H1 (cell line): ENCODE data around the gene ISOC2.

Source experiments
- BRCA1 ChIP-seq: IDR thresholded peaks from 2 replicates; pipeline ENCODE4 v1.6.1; 2012; ENCODE audit warnings: low read depth, low read length, improper control_type of control experiment
- CHD2 ChIP-seq: IDR thresholded peaks from 2 replicates; pipeline ENCODE4 v1.6.1; 2012; ENCODE audit warnings: low read length, improper control_type of control experiment
- CREB1 ChIP-seq: IDR thresholded peaks from 2 replicates; pipeline ENCODE4 v1.6.1; 2012; ENCODE audit warnings: inconsistent platforms
- CTCF ChIP-seq, 3 experiments: IDR thresholded peaks; 1 replicate in 2 of 3; 2 replicates in 1 of 3; pipeline versions ENCODE4 v1.5.1 to v1.6.1; 2011; ENCODE audit warnings: low read length in 3 of 3, mild to moderate bottlenecking in 3 of 3, inconsistent platforms in 2 of 3, low read depth in 1 of 3, moderate library complexity in 1 of 3; ENCODE audit not compliant: insufficient read depth in 1 of 3; ENCODE audit errors: control extremely low read depth in 1 of 3
- EP300 ChIP-seq, 2 experiments: IDR thresholded peaks; 1 replicate in 1 of 2; 2 replicates in 1 of 2; pipeline ENCODE4 v1.6.1; 2011 to 2012; ENCODE audit warnings: low read depth in 2 of 2, low read length in 2 of 2, mild to moderate bottlenecking in 2 of 2, borderline replicate concordance in 1 of 2, inconsistent platforms in 1 of 2, moderate library complexity in 1 of 2
- JUND ChIP-seq: IDR thresholded peaks from 2 replicates; pipeline ENCODE4 v1.6.1; 2011; ENCODE audit warnings: mild to moderate bottlenecking, improper control_type of control experiment, low read length
- POLR2A ChIP-seq, 2 experiments: IDR thresholded peaks; 1 replicate in 1 of 2; 2 replicates in 1 of 2; pipeline ENCODE4 v1.6.1; 2011; ENCODE audit warnings: low read depth in 2 of 2, low read length in 2 of 2, mild to moderate bottlenecking in 2 of 2; ENCODE audit errors: control extremely low read depth in 1 of 2
- POLR2AphosphoS5 ChIP-seq: IDR thresholded peaks from 2 replicates; pipeline ENCODE4 v1.6.1; 2011; ENCODE audit warnings: low read depth, low read length
- RAD21 ChIP-seq, 2 experiments: IDR thresholded peaks in 1 of 2; conservative IDR thresholded peaks in 1 of 2; 2 replicates each; pipeline ENCODE4 v1.6.1; 2011; ENCODE audit warnings: low read depth in 2 of 2, low read length in 2 of 2, improper control_type of control experiment in 1 of 2, inconsistent platforms in 1 of 2, mild to moderate bottlenecking in 1 of 2, moderate library complexity in 1 of 2
- SP4 ChIP-seq: IDR thresholded peaks from 2 replicates; pipeline ENCODE4 v1.6.1; 2012; ENCODE audit warnings: low read length, inconsistent platforms
- TBP ChIP-seq: IDR thresholded peaks from 2 replicates; pipeline ENCODE4 v1.6.1; 2011; ENCODE audit warnings: low read depth, low read length, improper control_type of control experiment

- TF ChIP-seq CTCF (IDR thresholded peaks at IDR 0.05; ENCODE audit: control extremely low read depth in 1 of 3, insufficient read depth in 1 of 3, low read depth in 1 of 3, low read length in 3 of 3) (no peak), POLR2AphosphoS5 (no peak), POLR2A (IDR thresholded peaks at IDR 0.05; ENCODE audit: control extremely low read depth in 1 of 2, low read depth in 2 of 2, low read length in 2 of 2) (no peak), BRCA1 (no peak), SP4 (no peak), TBP (no peak), EP300 (IDR thresholded peaks at IDR 0.05; ENCODE audit: borderline replicate concordance in 1 of 2, low read depth in 2 of 2, low read length in 2 of 2) (no peak), CHD2 (no peak), CREB1 (no peak), JUND (no peak), RAD21 (IDR thresholded peaks at IDR 0.05 in 1 of 2, conservative IDR thresholded peaks at IDR 0.05 in 1 of 2; ENCODE audit: low read depth in 2 of 2, low read length in 2 of 2) (no peak)
Observed at GRCh38 chr19:55451163-55451964, 10.1 kb downstream of the ISOC2 start.
